EL (cell line): ENCODE data around the gene GTF2H4.

Experiments used
- DNase-seq: peaks from one replicate; pipeline ENCODE4 v3.0.0-alpha.2; 2016

The GTF2H4 gene

DNA sequence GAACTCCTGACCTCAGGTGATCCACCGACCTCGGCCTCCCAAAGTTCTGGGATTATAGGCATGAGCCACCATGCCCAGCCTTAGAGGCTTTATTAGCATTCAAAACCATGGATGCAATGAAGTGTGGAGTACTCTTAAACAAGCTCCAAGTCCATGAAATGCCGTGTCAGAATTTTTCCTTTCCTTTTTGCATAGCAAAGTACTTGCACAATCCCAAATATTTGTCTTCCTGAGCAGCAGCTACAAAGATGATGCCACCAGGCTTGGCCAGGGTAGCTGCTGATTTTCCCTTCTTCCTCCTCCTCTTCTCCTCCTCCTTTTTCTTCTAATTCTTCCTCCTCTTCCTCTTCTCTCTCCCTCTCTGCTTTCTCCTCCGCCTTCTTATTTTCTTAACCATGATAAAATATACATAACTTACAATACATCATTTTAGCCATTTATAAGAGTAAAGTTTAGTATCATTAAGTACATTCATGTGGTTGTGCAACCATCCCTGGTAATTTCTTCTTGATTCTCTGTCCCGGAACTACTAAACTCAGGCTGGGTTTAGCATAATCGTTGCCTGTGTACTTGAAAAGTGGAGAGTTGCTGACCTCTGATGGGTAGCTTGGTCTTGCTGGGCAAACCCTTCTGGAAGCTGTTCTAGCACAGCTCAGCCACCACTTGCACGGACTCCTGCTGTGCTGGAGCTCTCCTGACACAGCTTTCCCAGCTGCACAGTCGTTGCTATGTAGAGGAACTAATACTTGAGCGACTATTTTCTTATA lies 53.1 kb downstream of the GTF2H4 start:
- peak; percentile 9 for DNase-seq

DNA sequence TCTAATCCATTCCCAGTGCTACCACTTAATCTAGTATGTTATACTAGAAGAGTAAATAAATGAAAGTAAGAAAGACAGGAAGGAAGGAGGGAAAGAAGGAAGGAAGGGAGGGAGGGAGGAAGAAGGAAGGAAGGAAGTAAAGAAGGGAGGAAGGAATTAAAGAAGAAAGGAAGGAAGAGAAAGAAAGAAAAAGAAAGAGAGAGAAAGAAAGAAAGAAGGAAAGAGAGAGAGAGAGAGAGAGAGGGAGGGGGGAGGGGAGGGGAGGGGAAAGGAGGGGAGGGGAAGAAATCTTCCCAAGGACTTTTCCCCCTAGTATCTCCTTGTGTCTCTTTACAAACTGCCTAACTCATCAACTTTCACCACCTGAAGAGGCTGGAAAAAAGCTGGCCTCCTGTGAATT lies 54.7 kb downstream of the GTF2H4 start:
- DNase-seq = no peak

DNA sequence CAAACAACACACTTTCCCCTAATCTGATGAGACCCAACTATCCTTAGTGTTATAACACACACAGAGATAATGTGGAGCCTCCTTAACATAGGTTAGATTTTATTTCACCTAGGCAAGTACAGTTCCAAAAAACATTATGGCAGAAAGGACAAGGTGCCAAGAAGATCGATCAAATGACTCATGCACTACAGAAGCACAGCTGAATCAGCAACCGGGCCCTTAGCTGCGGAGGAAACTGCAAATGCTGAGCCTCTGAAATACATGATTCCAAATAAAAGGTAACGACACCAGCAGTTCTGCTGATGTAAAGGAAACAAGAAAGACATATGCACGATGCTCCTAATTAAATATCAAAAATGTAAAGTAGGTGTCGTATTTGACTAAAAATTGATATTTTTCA lies 55.6 kb downstream of the GTF2H4 start:
- DNase-seq = no peak
